Left ventricle myocardium inferior (tissue), 1 donor: ENCODE data around the gene DVL2. TPM values are rescaled to one million over a fixed set of nuclear protein-coding genes. Genes with fewer than 3 reads are reported as not detected.

Experiments used
- DNase-seq: peaks from one replicate; pipeline ENCODE4 v3.0.0-alpha.2; 2020
- H3K27ac ChIP-seq: fragments of 200-600 bp; replicated peaks from 2 replicates; pipeline ENCODE4 v1.8.0; 2021
- H3K27me3 ChIP-seq: fragments of 200-600 bp; 2 replicates; pipeline ENCODE4 v1.8.0; 2021; ENCODE audit warnings: low read depth
- H3K36me3 ChIP-seq: fragments of 200-600 bp; 2 replicates; pipeline ENCODE4 v1.8.0; 2021
- H3K4me1 ChIP-seq: fragments of 200-600 bp; 2 replicates; pipeline ENCODE4 v1.8.0; 2021
- H3K4me3 ChIP-seq: fragments of 200-600 bp; 2 replicates; pipeline ENCODE4 v1.8.0; 2021; ENCODE audit warnings: mild to moderate bottlenecking, moderate library complexity
- H3K9me3 ChIP-seq: fragments of 200-600 bp; replicated peaks from 2 replicates; pipeline ENCODE4 v1.8.0; 2021
- CTCF ChIP-seq: fragments of 200-600 bp; IDR thresholded peaks from 2 replicates; pipeline ENCODE4 v1.8.0; 2021; ENCODE audit warnings: antibody characterized with exemption, mild to moderate bottlenecking, borderline replicate concordance
- intact Hi-C: fragments of 100-400 bp; cut with micrococcal nuclease; formaldehyde crosslinking; loops from one replicate; pipeline ENCODE4 v1.11.0; 2022
- microRNA-seq: library from miRNA; unstranded; fragments of <30 nt; microRNA quantifications from one replicate; pipeline ENCODE4 v1.2.0, GENCODE V29; 2020
- total RNA-seq: library from RNA; stranded (reverse); fragmentation: NEBNext Ultra II Directional; extraction: Animal tissue kit (Norgen Biotek cat#: 25700); gene quantifications from one replicate; pipeline ENCODE4 v1.2.1, GENCODE V29; 2021
- donor health status: DM: no; HTN: yes; CAD: no; lungs with severe emphysema.

Gene DVL2
- total RNA-seq, 1 donor from 2014 or later: 19.8 TPM

- no peak overlapping the region for H3K27ac ChIP-seq
Observed at GRCh38 chr17:7177954-7178477, 56.3 kb downstream of the DVL2 start.

GRCh38 chr17:7177191-7177953 is 56.9 kb downstream of the DVL2 start:
- Histone ChIP-seq H3K27me3 (peaks cover 64% of the 10 kb centered on the region), H3K27ac (no peak overlapping the region), H3K4me3 (peak overlapping the region; percentile 63), H3K36me3 (no peaks in the 10 kb centered on the region), H3K9me3 (no peaks in the 10 kb centered on the region), H3K4me1 (peaks cover 20% of the 10 kb centered on the region)
- DNase-seq: peak; percentile 51
- peak; percentile 92 for TF ChIP-seq CTCF
- intact Hi-C loops: loop anchor here (10.0 kb wide), 1 partner anchor 123 kb away; no protein-coding TSS in a partner anchor

More at GRCh38 chr17:7177954-7178477, 56.3 kb downstream of the DVL2 start:
- peak overlapping the region; percentile 63 for H3K4me3 ChIP-seq
- H3K27me3 ChIP-seq: peaks cover 60% of the 10 kb centered on the region
- H3K36me3 ChIP-seq: no peaks in the 10 kb centered on the region
- no peak for TF ChIP-seq CTCF
- no peaks in the 10 kb centered on the region for H3K9me3 ChIP-seq
- peaks cover 20% of the 10 kb centered on the region for H3K4me1 ChIP-seq
- no peak for DNase-seq
- intact Hi-C loops: loop anchor here (10.0 kb wide), 1 partner anchor 123 kb away; no protein-coding TSS in a partner anchor

GRCh38 chr17:7176841-7177190 is 57.5 kb downstream of the DVL2 start:
- Histone ChIP-seq H3K27me3 (peaks cover 64% of the 10 kb centered on the region), H3K36me3 (no peaks in the 10 kb centered on the region), H3K9me3 (no peaks in the 10 kb centered on the region), H3K27ac (no peak overlapping the region), H3K4me3 (peak overlapping the region; percentile 63), H3K4me1 (peaks cover 20% of the 10 kb centered on the region)
- intact Hi-C loops: loop anchor here (10.0 kb wide), 1 partner anchor 122 kb away; no protein-coding TSS in a partner anchor
- DNase-seq: no peak
- TF ChIP-seq CTCF: no peak

- H3K4me1 ChIP-seq: peaks cover 20% of the 10 kb centered on the region
- no peak for TF ChIP-seq CTCF
- H3K27me3 ChIP-seq: peaks cover 64% of the 10 kb centered on the region
- H3K27ac ChIP-seq: no peak overlapping the region
- DNase-seq: no peak
- intact Hi-C loops: loop anchor here (10.0 kb wide), 1 partner anchor 121 kb away; no protein-coding TSS in a partner anchor
- no peak overlapping the region for H3K4me3 ChIP-seq
- no peaks in the 10 kb centered on the region for H3K36me3 ChIP-seq
- no peaks in the 10 kb centered on the region for H3K9me3 ChIP-seq
Observed at GRCh38 chr17:7176107-7176840, 58.0 kb downstream of the DVL2 start.

Small RNA genes within 50 kb of the gene (microRNA-seq; reads per million reads assigned to microRNA genes)
- gene MIR324: 645 reads per million, percentile 80 among the genes with 10 or more reads in this experiment

Other genes starting within 250 kb of the DVL2 start
- not detected for gene ALOX12, start 238.5 kb downstream of the DVL2 start, total RNA-seq
- gene RNASEK, start 221.9 kb downstream of the DVL2 start, total RNA-seq: 174 TPM
- 13.7 TPM for gene BCL6B, start 211.5 kb downstream of the DVL2 start, total RNA-seq
- gene SLC16A13, start 198.5 kb downstream of the DVL2 start, total RNA-seq: 1.4 TPM
- gene SLC16A11, start 190.4 kb downstream of the DVL2 start, total RNA-seq: 0.38 TPM
- 2.9 TPM for gene CLEC10A, start 154.3 kb downstream of the DVL2 start, total RNA-seq
- 0.22 TPM for gene ASGR2, start 119.7 kb downstream of the DVL2 start, total RNA-seq
- gene ASGR1, start 55.1 kb downstream of the DVL2 start, total RNA-seq: 0.14 TPM
- 14.0 TPM for gene DLG4, start 14.7 kb downstream of the DVL2 start, total RNA-seq
- 1,845 TPM for gene ACADVL, start 14.6 kb downstream of the DVL2 start, total RNA-seq
- gene PHF23, start 4.9 kb upstream of the DVL2 start, total RNA-seq: 22.0 TPM
- gene GABARAP, start 7.9 kb upstream of the DVL2 start, total RNA-seq: 394 TPM
- gene CTDNEP1, start 17.2 kb upstream of the DVL2 start, total RNA-seq: 105 TPM
- gene ELP5, start 17.7 kb upstream of the DVL2 start, total RNA-seq: 62.5 TPM
- gene CLDN7, start 28.0 kb upstream of the DVL2 start, total RNA-seq: 1.6 TPM
- gene SLC2A4, start 47.2 kb upstream of the DVL2 start, total RNA-seq: 146 TPM
- gene YBX2, start 60.1 kb upstream of the DVL2 start, total RNA-seq: 0.77 TPM
- 250 TPM for gene EIF5A, start 73.1 kb upstream of the DVL2 start, total RNA-seq
- gene GPS2, start 80.8 kb upstream of the DVL2 start, total RNA-seq: 66.1 TPM
- gene NEURL4, start 94.8 kb upstream of the DVL2 start, total RNA-seq: 31.9 TPM
- gene ACAP1, start 102.0 kb upstream of the DVL2 start, total RNA-seq: 13.4 TPM
- 3.9 TPM for gene KCTD11, start 117.6 kb upstream of the DVL2 start, total RNA-seq
- gene TMEM95, start 120.6 kb upstream of the DVL2 start, total RNA-seq: not detected
- 1.8 TPM for gene TNK1, start 146.6 kb upstream of the DVL2 start, total RNA-seq
- 20.1 TPM for gene PLSCR3, start 160.0 kb upstream of the DVL2 start, total RNA-seq
- 67.8 TPM for gene TMEM256, start 169.6 kb upstream of the DVL2 start, total RNA-seq
- 9.3 TPM for gene NLGN2, start 173.3 kb upstream of the DVL2 start, total RNA-seq
- not detected for gene SPEM1, start 185.8 kb upstream of the DVL2 start, total RNA-seq
- gene SPEM2, start 191.1 kb upstream of the DVL2 start, total RNA-seq: not detected
- not detected for gene SPEM3, start 194.3 kb upstream of the DVL2 start, total RNA-seq
- 2.7 TPM for gene TMEM102, start 200.9 kb upstream of the DVL2 start, total RNA-seq
- gene FGF11, start 205.0 kb upstream of the DVL2 start, total RNA-seq: 6.5 TPM
- 8.7 TPM for gene CHRNB1, start 210.5 kb upstream of the DVL2 start, total RNA-seq
- 63.4 TPM for gene ZBTB4, start 245.1 kb upstream of the DVL2 start, total RNA-seq
- not detected for gene SLC35G6, start 246.9 kb upstream of the DVL2 start, total RNA-seq
- gene POLR2A, start 249.8 kb upstream of the DVL2 start, total RNA-seq: 38.7 TPM